Gastroesophageal sphincter (tissue), 4 donors: ENCODE measurements around the gene SDCBP2. TPM values are rescaled to one million over a fixed set of nuclear protein-coding genes. Genes with fewer than 3 reads are reported as not detected.

ENCODE experiments used
- ATAC-seq: fragments of 150-250 bp; one replicate; pipeline ENCODE4 v1.9.1; 2016; ENCODE audit warnings: mild to moderate bottlenecking, moderate library complexity
- H3K27ac ChIP-seq, 4 donors: fragments of 200-600 bp; sonication (generic) in 3 of 4; 1 replicate in 3 of 4; 2 replicates in 1 of 4; pipeline ENCODE4 v1.5.1; 2016 to 2019
- H3K27me3 ChIP-seq: fragments of 200-600 bp; sonication (generic); one replicate; pipeline ENCODE4 v1.5.1; 2019
- H3K36me3 ChIP-seq, 2 donors: fragments of 200-600 bp; sonication (generic); one replicate each; pipeline ENCODE4 v1.5.1; 2019; ENCODE audit warnings: control low read depth in 1 of 2
- H3K4me1 ChIP-seq, 3 donors: fragments of 200-600 bp; sonication (generic); 1 replicate in 2 of 3; 2 replicates in 1 of 3; pipeline ENCODE4 v1.5.1; 2016 to 2019; ENCODE audit warnings: control low read depth in 2 of 3
- H3K4me3 ChIP-seq, 2 donors: fragments of 200-600 bp; sonication (generic); one replicate each; pipeline ENCODE4 v1.5.1; 2019; ENCODE audit warnings: mild to moderate bottlenecking in 1 of 2, moderate library complexity in 1 of 2
- H3K9me3 ChIP-seq, 3 donors: fragments of 200-600 bp; sonication (generic); one replicate each; pipeline ENCODE4 v1.5.1; 2017 to 2019; ENCODE audit warnings: control low read depth in 2 of 3
- CTCF ChIP-seq, 4 experiments: fragments of 200-600 bp in 2 of 4; fragments of 450-650 bp in 2 of 4; sonication (generic) in 1 of 4; IDR thresholded peaks; one replicate each; pipeline ENCODE4 v1.5.1; 2017 to 2019; ENCODE audit warnings: antibody characterized with exemption in 4 of 4, mild to moderate bottlenecking in 2 of 4, moderate library complexity in 2 of 4
- EP300 ChIP-seq: sonication (generic); formaldehyde crosslinking; IDR thresholded peaks from one replicate; pipeline ENCODE4 v1.6.1; 2017; ENCODE audit warnings: antibody characterized with exemption, mild to moderate bottlenecking
- POLR2A ChIP-seq, 2 donors: fragments of 450-650 bp; IDR thresholded peaks; one replicate each; pipeline ENCODE4 v1.6.1; 2017; ENCODE audit warnings: antibody characterized with exemption in 2 of 2, mild to moderate bottlenecking in 2 of 2, moderate library complexity in 1 of 2
- POLR2AphosphoS5 ChIP-seq: sonication (generic); formaldehyde crosslinking; IDR thresholded peaks from one replicate; pipeline ENCODE4 v1.6.1; 2017; ENCODE audit warnings: antibody characterized with exemption
- WGBS, 2 donors: methylation state at CpG; one replicate each; pipeline ENCODE4 v1.1.5; 2018; ENCODE audit warnings: low coverage in 1 of 2; 5-methylcytosine and 5-hydroxymethylcytosine counted together
- total RNA-seq, 4 donors: library from RNA; depleted of rRNA; stranded (reverse); fragments of >200 nt; gene quantifications; one replicate each; pipeline ENCODE4 v1.1.0, GENCODE V29; 2016

SDCBP2 gene
- total RNA-seq, 4 donors from 2014 or later = 1.6 to 17.5 (median 3.5) TPM

GRCh38 chr20:1306316-1307135, 22.4 kb downstream of the SDCBP2 start:
- WGBS, 2 donors = 82 to 100% methylated on average over 4 of the region's 14 CpGs

GRCh38 chr20:1305712-1306111, 23.2 kb downstream of the SDCBP2 start:
- no peaks in the 10 kb centered on the region for H3K4me1 ChIP-seq
- H3K36me3 ChIP-seq = peaks cover 0 to 51% of the 10 kb centered on the region in 2 donors
- no peaks in the 10 kb centered on the region for H3K27me3 ChIP-seq
- no peak overlapping the region for H3K4me3 ChIP-seq
- ATAC-seq = no peak
- WGBS, 2 donors = no CpG with 5 or more reads among the region's 24 CpGs
- no peak overlapping the region for H3K27ac ChIP-seq
- H3K9me3 ChIP-seq = no peaks in the 10 kb centered on the region
- TF ChIP-seq CTCF (IDR thresholded peaks at IDR 0.05) = no peak
- TF ChIP-seq POLR2A (IDR thresholded peaks at IDR 0.05) = no peak
- TF ChIP-seq EP300 = no peak
- no peak for TF ChIP-seq POLR2AphosphoS5

More at GRCh38 chr20:1306316-1307135, 22.4 kb downstream of the SDCBP2 start:
- Histone ChIP-seq H3K27ac (no peak overlapping the region), H3K9me3 (no peaks in the 10 kb centered on the region), H3K36me3 (peaks cover 0 to 45% of the 10 kb centered on the region in 2 donors), H3K27me3 (no peaks in the 10 kb centered on the region), H3K4me1 (no peaks in the 10 kb centered on the region), H3K4me3 (no peak overlapping the region)
- no peak for ATAC-seq
- TF ChIP-seq EP300 (no peak), POLR2A (IDR thresholded peaks at IDR 0.05) (no peak), POLR2AphosphoS5 (no peak), CTCF (IDR thresholded peaks at IDR 0.05) (no peak)

GRCh38 chr20:1304710-1305515, 24.0 kb downstream of the SDCBP2 start:
- Histone ChIP-seq H3K4me1 (no peaks in the 10 kb centered on the region), H3K27me3 (no peaks in the 10 kb centered on the region), H3K4me3 (no peak overlapping the region), H3K27ac (no peak overlapping the region), H3K9me3 (no peaks in the 10 kb centered on the region), H3K36me3 (peaks cover 0 to 59% of the 10 kb centered on the region in 2 donors)
- WGBS, 2 donors = 65% methylated on average over 5 of the region's 31 CpGs; no CpG with 5 or more reads in 1 of the 2 donors
- ATAC-seq = no peak
- TF ChIP-seq CTCF (IDR thresholded peaks at IDR 0.05) (no peak), EP300 (no peak)

GRCh38 chr20:1302685-1303541, 26.0 kb downstream of the SDCBP2 start:
- no peaks in the 10 kb centered on the region for H3K4me1 ChIP-seq
- H3K9me3 ChIP-seq = no peaks in the 10 kb centered on the region
- 57 to 81% methylated on average over 8 of the region's 12 CpGs for WGBS, 2 donors
- TF ChIP-seq POLR2AphosphoS5 (no peak), EP300 (no peak), POLR2A (IDR thresholded peaks at IDR 0.05) (no peak), CTCF (IDR thresholded peaks at IDR 0.05) (no peak)
- no peak overlapping the region for H3K4me3 ChIP-seq
- H3K27ac ChIP-seq = no peak overlapping the region
- ATAC-seq = no peak
- peaks cover 0 to 75% of the 10 kb centered on the region in 2 donors for H3K36me3 ChIP-seq
- no peaks in the 10 kb centered on the region for H3K27me3 ChIP-seq
